ENCODE results near the gene AKAP9.

DNA sequence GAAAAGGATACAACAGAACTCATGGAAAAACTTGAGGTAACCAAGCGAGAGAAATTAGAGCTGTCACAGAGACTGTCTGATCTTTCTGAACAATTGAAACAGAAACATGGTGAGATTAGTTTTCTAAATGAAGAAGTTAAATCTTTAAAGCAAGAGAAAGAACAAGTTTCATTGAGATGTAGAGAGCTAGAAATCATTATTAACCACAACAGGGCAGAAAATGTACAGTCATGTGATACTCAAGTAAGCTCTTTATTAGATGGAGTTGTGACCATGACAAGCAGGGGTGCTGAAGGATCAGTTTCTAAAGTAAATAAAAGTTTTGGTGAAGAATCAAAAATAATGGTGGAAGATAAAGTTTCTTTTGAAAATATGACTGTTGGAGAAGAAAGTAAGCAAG, 62.1 kb downstream of the AKAP9 start:
- TF ChIP-seq, protein P1, sequence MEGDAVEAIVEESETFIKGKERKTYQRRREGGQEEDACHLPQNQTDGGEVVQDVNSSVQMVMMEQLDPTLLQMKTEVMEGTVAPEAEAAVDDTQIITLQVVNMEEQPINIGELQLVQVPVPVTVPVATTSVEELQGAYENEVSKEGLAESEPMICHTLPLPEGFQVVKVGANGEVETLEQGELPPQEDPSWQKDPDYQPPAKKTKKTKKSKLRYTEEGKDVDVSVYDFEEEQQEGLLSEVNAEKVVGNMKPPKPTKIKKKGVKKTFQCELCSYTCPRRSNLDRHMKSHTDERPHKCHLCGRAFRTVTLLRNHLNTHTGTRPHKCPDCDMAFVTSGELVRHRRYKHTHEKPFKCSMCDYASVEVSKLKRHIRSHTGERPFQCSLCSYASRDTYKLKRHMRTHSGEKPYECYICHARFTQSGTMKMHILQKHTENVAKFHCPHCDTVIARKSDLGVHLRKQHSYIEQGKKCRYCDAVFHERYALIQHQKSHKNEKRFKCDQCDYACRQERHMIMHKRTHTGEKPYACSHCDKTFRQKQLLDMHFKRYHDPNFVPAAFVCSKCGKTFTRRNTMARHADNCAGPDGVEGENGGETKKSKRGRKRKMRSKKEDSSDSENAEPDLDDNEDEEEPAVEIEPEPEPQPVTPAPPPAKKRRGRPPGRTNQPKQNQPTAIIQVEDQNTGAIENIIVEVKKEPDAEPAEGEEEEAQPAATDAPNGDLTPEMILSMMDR (IDR thresholded peaks at IDR 0.05), result no peak
- no peak for TF ChIP-seq POLR2A (IDR thresholded peaks at IDR 0.05)

Measured in esophagus squamous epithelium (tissue), 4 donors.